Pancreas (tissue), 10 donors: Measurements from ENCODE around the gene NPPA. TPM values are rescaled to one million over a fixed set of nuclear protein-coding genes. Genes with fewer than 3 reads are reported as not detected.

Experiments
- ATAC-seq, 4 donors: fragments of 200-7000 bp; cut with Tn5 transposase; one replicate each; pipeline versions ENCODE4 v1.8.0 to v1.9.1; 2020; ENCODE audit warnings: mild to moderate bottlenecking in 4 of 4, moderate library complexity in 4 of 4
- DNase-seq, 6 donors: peaks; one replicate each; pipeline ENCODE4 v3.0.0-alpha.2; 2020
- FAIRE-seq: peaks from 2 replicates; lab custom pipeline; 2012; peaks lifted over from hg19 to GRCh38; lab: Jason Lieb, UNC
- H3K27ac ChIP-seq, 4 donors: fragments of 200-600 bp; sonication (generic); 1 replicate in 3 of 4; 2 replicates in 1 of 4; pipeline versions ENCODE4 v1.5.0 to v1.8.0; 2020
- H3K27me3 ChIP-seq, 4 donors: fragments of 200-600 bp; one replicate each; pipeline ENCODE4 v1.8.0; 2021
- H3K36me3 ChIP-seq, 3 donors: fragments of 200-600 bp; sonication (generic) in 1 of 3; one replicate each; pipeline versions ENCODE4 v1.5.0 to v1.8.0; 2020 to 2021
- H3K4me1 ChIP-seq, 3 donors: fragments of 200-600 bp; one replicate each; pipeline ENCODE4 v1.8.0; 2021
- H3K4me3 ChIP-seq, 4 donors: fragments of 200-600 bp; sonication (generic) in 2 of 4; one replicate each; pipeline versions ENCODE4 v1.5.0 to v1.8.0; 2020 to 2021
- H3K9me3 ChIP-seq, 4 donors: fragments of 200-600 bp; one replicate each; pipeline ENCODE4 v1.8.0; 2021
- WGBS, 2 donors: extraction: QIAGEN DNeasy Blood & Tissue Kit; methylation state at CpG; one replicate each; pipeline ENCODE4 v1.1.7; 2013; 5-methylcytosine and 5-hydroxymethylcytosine counted together
- intact Hi-C, 3 donors: fragments of 100-400 bp; cut with DNase I; formaldehyde crosslinking; loops; one replicate each; pipeline versions ENCODE4 v1.11.1 to v1.14.2; 2022
- polyA plus RNA-seq, 2 donors: library from polyadenylated mRNA; stranded (reverse); fragments of 200-250 nt; gene quantifications; one replicate each; pipeline ENCODE4 v1.2.3, GENCODE V29; 2013
- total RNA-seq, 6 donors: library from RNA; stranded (reverse); fragmentation: NEBNext Ultra II Directional in 4 of 6; extraction: Animal tissue kit (Norgen Biotek cat#: 25700) in 4 of 6; gene quantifications; one replicate each; pipeline versions ENCODE4 v1.2.1 to v1.2.4, GENCODE V29; 2021 to 2023
- TF ChIP-seq, protein P1 (sequence below), 4 donors: fragments of 200-600 bp; sonication (generic) in 3 of 4; IDR thresholded peaks; one replicate each; pipeline versions ENCODE4 v1.5.0 to v1.8.0; 2021; ENCODE audit warnings: antibody characterized with exemption in 4 of 4
- donor health status: healthy with polysubstance abuse.
- donor health status: DM: no; HTN: no; CAD: no; lungs with moderate emphysema.
- donor health status: DM: no; HTN: no; CAD: no.
- donor health status: control.
- donor health status: control.
- donor health status: Bipolar disorder and iron deficiency.
- donor health status: DM: yes; HTN: yes; CAD: no.
- donor health status: DM: no; HTN: no; CAD: no.
- donor health status: DM: no; HTN: no; CAD: no.
- donor health status: DM: yes; HTN: yes; CAD: no.

Gene NPPA
- total and polyA plus RNA-seq, 8 donors = 0.24 to 1.3 (median 0.28) TPM; not detected in 5

DNA sequence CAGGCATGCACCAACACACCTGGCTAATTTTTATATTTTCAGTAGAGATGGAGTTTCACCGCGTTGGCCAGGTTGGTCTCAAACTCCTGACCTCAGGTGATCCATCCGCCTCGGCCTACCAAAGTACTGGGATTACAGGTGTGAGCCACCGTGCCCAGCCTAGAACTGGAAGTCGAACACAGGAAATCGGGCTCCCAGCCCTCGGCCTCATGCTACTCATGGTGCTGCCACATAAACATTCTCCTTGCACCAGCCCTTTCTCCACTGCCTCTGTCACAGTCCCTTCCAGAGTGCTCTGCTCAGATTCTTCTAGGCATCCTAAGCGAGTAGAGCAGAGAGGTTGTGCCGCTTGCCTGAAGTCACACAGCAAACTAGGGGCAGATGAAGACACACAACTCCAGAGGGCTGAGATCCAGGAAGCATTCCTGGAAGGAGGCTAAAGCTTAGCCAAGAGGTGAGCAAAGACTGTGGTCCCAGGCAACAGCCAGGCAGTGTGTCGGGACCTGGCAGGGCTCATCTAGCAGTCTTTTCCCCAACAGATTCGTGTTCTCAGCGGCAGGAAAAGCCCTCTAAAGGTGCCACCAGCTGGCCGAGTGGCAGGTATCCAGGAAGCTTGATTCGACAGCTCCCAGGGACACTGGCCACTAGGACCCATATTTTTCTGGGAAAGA lies 40.8 kb upstream of the NPPA start:
- intact Hi-C loops = no loop called here
- H3K4me3 ChIP-seq = no peak overlapping the region
- H3K36me3 ChIP-seq = no peaks in the 10 kb centered on the region
- H3K4me1 ChIP-seq = no peaks in the 10 kb centered on the region
- H3K27me3 ChIP-seq = no peaks in the 10 kb centered on the region
- no peak for FAIRE-seq
- TF ChIP-seq, protein P1, sequence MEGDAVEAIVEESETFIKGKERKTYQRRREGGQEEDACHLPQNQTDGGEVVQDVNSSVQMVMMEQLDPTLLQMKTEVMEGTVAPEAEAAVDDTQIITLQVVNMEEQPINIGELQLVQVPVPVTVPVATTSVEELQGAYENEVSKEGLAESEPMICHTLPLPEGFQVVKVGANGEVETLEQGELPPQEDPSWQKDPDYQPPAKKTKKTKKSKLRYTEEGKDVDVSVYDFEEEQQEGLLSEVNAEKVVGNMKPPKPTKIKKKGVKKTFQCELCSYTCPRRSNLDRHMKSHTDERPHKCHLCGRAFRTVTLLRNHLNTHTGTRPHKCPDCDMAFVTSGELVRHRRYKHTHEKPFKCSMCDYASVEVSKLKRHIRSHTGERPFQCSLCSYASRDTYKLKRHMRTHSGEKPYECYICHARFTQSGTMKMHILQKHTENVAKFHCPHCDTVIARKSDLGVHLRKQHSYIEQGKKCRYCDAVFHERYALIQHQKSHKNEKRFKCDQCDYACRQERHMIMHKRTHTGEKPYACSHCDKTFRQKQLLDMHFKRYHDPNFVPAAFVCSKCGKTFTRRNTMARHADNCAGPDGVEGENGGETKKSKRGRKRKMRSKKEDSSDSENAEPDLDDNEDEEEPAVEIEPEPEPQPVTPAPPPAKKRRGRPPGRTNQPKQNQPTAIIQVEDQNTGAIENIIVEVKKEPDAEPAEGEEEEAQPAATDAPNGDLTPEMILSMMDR (IDR thresholded peaks at IDR 0.05) = no peak
- H3K27ac ChIP-seq = no peak overlapping the region
- no peak for ATAC-seq
- no peaks in the 10 kb centered on the region for H3K9me3 ChIP-seq
- no peak for DNase-seq
- 70 to 74% methylated on average over 15 of the region's 15 CpGs for WGBS, 2 donors

DNA sequence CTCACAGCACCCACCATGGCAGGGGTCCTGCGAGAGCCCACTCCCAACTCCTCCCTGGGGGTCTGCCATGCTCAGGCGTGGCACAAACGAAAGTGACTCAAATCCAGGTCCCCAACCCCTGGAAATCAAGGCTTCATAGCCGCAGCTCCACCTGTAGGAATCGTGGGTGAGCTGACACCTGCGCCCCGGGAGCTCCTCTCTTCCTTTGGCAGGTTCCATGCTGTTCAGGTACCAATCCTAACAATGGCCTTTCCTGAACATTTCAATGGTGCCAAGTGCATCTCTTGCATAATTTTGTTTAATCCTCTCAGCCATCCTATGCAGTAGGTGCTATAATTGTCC lies 40.1 kb upstream of the NPPA start:
- no peaks in the 10 kb centered on the region for H3K36me3 ChIP-seq
- intact Hi-C loops = no loop called here
- H3K27me3 ChIP-seq = no peaks in the 10 kb centered on the region
- FAIRE-seq (no peak), ATAC-seq (no peak), DNase-seq (no peak)
- TF ChIP-seq, protein P1 (IDR thresholded peaks at IDR 0.05) = no peak
- H3K9me3 ChIP-seq = no peaks in the 10 kb centered on the region
- H3K27ac ChIP-seq = no peak overlapping the region
- WGBS, 2 donors = 55 to 57% methylated on average over 7 of the region's 7 CpGs
- peaks cover 0 to 3% (median 2%) of the 10 kb centered on the region in 3 donors for H3K4me1 ChIP-seq
- no peak overlapping the region for H3K4me3 ChIP-seq

DNA sequence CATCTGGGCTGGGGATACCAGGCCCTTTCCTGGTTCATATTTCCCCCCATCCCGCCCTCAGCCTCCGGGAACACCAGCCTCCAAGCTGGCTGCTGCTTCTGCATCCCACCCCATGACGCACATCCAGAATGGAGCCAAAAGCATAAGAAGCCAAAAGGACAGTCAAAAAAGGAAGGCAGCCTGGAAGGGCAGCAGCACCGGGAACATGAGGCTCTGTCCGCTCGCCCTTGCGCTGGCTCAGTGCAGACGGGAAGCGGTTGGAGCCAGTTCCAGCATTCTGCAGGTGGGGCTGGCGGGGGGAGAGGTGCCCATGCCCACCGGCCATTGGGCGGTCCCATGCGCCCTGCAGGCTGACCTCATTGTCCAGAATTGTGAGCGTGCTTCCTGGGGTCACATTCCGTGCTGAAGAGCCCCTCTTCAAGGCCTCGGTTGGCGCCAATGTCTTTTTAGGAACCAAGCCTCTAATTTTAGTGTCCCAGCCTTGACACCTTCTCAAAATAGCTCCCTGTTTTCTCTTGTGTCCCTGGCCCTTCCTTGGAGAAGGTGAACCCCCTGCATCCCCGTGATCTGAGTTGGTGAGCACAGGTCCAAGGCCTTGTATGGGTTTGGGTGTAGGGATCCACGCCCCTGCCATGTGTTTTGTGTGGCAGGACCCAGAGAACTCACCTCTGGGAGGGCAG lies 39.5 kb upstream of the NPPA start:
- ATAC-seq (no peak), FAIRE-seq (no peak), DNase-seq (no peak)
- 79 to 83% methylated on average over 19 of the region's 19 CpGs for WGBS, 2 donors
- TF ChIP-seq, protein P1 (IDR thresholded peaks at IDR 0.05) = no peak
- no peak overlapping the region for H3K27ac ChIP-seq
- intact Hi-C loops = no loop called here
- no peaks in the 10 kb centered on the region for H3K9me3 ChIP-seq
- H3K4me1 ChIP-seq = peaks cover 0 to 8% (median 6%) of the 10 kb centered on the region in 3 donors
- H3K36me3 ChIP-seq = no peaks in the 10 kb centered on the region
- H3K4me3 ChIP-seq = no peak overlapping the region
- no peaks in the 10 kb centered on the region for H3K27me3 ChIP-seq

DNA sequence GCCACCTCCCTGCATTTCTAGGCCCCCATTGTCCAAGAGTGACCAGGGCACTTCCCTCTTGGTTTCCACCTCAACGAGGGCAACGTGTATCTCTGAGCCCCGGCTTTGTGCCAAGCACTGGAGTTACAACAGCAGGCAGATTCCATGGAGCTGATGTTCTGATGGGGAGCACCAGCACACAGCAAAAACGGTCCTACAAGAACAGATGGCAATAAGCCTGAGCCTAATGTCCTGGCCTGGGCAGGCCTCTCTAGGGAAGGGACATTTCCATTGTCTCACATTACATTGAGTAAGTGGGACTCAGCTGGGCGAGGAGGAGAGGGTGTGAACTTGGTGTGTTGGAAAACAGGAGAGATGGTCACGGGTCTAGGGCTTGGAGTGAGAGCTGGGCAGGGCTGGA lies 38.3 kb upstream of the NPPA start:
- intact Hi-C loops = no loop called here
- no peak overlapping the region for H3K4me3 ChIP-seq
- H3K36me3 ChIP-seq = no peaks in the 10 kb centered on the region
- H3K4me1 ChIP-seq = peaks cover 0 to 8% (median 6%) of the 10 kb centered on the region in 3 donors
- no peak for DNase-seq
- H3K27me3 ChIP-seq = no peaks in the 10 kb centered on the region
- TF ChIP-seq, protein P1 (IDR thresholded peaks at IDR 0.05) = no peak
- FAIRE-seq = no peak
- H3K9me3 ChIP-seq = no peaks in the 10 kb centered on the region
- H3K27ac ChIP-seq = no peak overlapping the region
- WGBS, 2 donors = 57 to 67% methylated on average over 6 of the region's 6 CpGs
- ATAC-seq = no peak
